Measurements from ENCODE around the gene FILIP1L.

FILIP1L gene

GRCh38 chr3:99948467-99949089 lies 165.7 kb downstream of the FILIP1L start:
- no peak for ATAC-seq

DNA sequence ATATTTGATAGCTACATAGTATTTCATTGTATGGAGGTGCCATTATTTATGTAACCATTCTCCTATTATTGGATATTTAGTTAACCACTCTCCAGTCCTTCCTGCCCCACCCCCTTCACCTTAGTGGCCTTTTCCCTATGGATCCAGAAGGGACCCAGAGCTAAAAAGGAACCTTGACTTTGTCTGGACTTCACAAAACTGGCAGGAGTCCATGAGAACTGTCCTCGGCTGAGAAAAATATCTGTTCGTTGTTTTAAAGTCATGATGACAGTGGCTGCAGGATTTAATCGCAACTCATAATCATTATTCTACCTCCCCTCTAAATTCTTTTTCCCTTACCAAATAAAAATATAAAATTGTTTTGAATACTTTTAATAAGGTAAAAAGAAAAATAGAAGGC lies 166.9 kb downstream of the FILIP1L start:
- ATAC-seq, result no peak
- DNase-seq, result no peak

More at GRCh38 chr3:99948467-99949089, 165.7 kb downstream of the FILIP1L start:
- no peak for DNase-seq

GRCh38 chr3:99945328-99945995 lies 168.8 kb downstream of the FILIP1L start:
- ATAC-seq, result peak; percentile 43
- no peak for DNase-seq

GRCh38 chr3:99943931-99944761 lies 170.2 kb downstream of the FILIP1L start:
- DNase-seq (no peak), ATAC-seq (no peak)

DNA sequence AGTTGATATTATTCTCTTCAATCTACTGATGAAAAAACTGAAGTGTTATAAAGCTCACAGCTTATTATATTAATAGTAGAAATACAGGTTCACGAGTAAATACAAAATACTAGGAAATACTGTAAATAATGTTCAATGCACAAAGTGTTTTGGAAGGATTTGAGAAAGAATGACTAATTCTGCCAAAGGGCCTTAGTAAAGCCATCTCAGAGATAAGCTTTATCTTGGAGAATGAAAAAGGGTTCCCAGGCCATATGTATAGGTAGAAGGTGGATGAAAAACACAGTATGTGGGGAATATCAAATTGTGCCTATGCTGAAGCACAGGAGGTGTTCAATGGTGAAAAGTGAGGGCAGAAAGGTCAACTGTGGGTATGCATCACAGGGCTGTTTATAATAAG lies 173.1 kb downstream of the FILIP1L start:
- no peak for DNase-seq

DNA sequence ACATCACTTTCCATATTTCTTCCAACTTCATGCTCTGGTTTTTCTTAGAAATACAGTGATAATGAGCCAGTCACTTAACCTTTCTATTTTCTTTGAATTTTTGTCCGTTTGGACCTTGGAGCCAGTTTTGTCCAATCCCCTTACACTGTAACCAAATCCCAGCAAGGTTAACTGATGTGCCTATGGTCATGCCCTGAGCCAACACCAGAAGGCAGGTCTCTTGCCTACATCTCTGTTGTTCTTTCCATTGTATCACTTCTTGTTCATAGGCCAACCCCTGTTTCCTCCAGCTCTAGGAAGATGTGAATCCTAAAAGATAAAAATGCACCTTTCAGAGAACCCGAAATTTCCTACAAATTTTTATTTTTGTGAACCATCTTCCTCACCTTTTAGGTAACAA lies 174.0 kb downstream of the FILIP1L start:
- no peak for ATAC-seq

More for the DNA sequence above, 173.1 kb downstream of the FILIP1L start:
- no peak for ATAC-seq

GRCh38 chr3:99939876-99940275 lies 174.4 kb downstream of the FILIP1L start:
- ATAC-seq (no peak), DNase-seq (no peak)

More for the DNA sequence above, 174.0 kb downstream of the FILIP1L start:
- DNase-seq, result no peak

- peak; percentile 24 for ATAC-seq
- no peak for DNase-seq
Measured at GRCh38 chr3:99938270-99938911, 175.9 kb downstream of the FILIP1L start.

- ATAC-seq (no peak), DNase-seq (no peak)
Measured at GRCh38 chr3:99934975-99935797, 179.1 kb downstream of the FILIP1L start.

DNA sequence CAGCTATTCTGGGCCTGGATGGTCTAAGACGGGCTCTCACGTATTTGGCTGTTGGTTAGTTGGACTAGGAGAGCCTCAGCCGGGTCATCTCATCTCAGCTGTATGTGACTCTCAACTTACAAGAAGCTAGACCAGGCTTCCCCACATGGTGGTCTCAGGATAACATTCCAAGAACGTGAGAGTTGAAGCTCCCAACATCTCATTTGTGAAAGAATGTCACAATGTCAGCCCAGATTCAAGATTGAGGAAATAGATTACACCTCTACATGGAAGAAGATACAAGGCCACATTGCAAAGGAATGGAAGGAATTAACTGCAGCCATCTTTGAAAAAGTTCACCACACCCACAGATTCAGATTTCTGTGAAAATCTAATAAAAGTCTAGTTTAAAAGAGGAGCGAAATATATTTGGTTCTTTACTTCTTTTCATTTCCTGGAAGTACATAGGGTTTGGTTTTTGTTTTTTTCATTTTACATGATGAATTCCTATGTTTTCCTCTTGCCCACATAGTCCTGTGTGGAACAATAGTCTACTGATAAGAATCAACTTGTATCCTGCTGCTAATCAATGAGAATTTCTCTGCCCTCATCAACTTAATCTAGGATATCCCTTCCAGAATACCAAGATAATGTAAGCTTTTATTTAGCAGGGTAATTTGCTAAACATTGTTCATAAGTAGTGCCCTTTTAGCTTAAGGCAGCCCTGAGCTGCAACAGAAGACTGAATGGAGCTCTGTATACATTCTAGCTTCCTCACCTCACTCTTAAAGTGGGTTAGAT lies 180.1 kb downstream of the FILIP1L start:
- ATAC-seq (no peak), DNase-seq (no peak)

- no peak for ATAC-seq
Measured at GRCh38 chr3:99931059-99931458, 183.2 kb downstream of the FILIP1L start.

DNA sequence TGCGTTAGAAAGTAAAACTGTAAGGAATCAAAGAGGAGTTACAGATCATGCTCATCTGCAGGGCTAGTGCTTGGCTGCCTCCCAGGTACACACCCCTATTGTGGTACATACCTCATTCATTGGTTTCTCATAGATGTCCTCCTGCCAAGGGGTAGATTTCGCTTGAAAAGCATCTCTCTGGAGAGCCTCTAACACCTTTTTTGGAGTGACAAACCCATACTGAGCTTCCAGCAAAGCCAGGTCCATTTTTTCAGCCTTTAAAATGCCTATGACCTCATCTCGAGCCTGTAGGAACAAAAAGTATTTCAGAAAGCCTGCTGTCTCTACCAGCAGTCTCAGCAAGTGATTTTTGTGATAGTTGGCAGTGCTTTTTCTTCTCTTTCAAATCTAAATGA lies 184.6 kb downstream of the FILIP1L start:
- DNase-seq (no peak), ATAC-seq (no peak)

More at GRCh38 chr3:99931059-99931458, 183.2 kb downstream of the FILIP1L start:
- DNase-seq, result no peak

- ATAC-seq (no peak), DNase-seq (no peak)
Measured at GRCh38 chr3:99928771-99929744, 185.2 kb downstream of the FILIP1L start.

DNA sequence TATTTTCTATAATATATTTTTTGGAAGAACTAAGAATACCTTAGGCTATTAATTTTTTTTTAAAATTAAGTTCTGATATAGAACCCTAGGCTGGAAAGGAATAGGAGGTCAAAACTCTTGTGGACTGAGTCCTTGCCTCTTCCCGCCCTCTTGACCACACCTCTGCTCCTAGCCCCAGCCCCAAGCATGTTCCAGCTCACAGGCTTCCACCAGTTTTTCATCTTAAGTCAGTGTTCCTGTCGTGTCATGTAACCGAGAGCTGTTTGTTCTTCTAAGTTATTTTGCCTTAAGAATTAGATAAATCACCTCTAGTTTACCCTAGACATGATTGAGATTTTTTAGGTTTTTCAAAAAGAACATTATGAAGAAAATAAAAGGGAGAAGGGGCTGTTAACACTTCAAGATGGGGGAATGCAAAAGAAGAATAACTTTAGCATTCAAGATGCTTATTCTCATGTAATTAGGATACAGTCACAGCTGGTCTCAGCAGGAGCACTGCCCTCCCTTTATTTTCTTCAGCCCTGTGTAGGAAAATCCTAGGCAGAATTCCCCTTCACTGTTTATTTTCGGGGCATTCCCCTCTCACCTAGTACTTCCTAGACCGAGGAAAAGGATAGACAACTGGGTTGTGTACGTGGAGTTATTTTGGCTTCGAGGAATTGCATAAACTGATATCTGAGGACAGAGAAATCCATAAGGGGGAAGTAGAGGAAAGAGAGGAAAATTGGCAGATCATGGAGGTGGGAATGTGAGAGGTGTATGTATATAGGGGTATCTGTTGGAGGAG lies 186.4 kb downstream of the FILIP1L start:
- no peak for ATAC-seq
- DNase-seq, result no peak

DNA sequence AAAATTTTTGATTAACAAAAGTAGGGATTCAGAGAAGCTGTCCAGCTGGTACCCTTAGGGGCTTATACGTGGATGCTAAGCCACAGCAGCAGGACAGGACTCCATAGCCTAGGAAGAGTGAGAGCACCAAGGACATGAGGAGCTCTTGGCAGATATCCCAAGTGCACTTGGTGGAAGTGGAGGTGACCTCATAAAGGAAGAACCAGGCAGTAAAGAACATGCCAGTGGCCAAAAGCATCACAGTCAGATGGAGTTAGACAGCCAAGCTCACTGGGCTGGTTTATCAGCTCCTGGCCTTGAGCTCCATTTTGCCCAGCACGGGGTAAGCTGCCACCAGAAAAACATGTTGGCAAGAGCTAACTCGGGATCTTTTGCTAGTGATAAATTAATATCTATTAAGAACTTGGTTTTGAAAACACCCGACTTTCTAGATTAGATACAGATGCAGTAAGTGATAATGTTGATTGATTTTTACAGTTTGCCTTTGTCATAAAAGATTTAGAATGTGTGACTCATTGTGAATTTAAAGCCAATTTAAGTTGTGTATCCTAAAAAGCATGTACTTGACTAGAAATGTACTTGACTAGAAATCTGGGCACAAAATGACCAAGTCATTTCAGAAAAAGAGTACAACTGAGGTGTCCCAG lies 188.6 kb downstream of the FILIP1L start:
- no peak for ATAC-seq

DNA sequence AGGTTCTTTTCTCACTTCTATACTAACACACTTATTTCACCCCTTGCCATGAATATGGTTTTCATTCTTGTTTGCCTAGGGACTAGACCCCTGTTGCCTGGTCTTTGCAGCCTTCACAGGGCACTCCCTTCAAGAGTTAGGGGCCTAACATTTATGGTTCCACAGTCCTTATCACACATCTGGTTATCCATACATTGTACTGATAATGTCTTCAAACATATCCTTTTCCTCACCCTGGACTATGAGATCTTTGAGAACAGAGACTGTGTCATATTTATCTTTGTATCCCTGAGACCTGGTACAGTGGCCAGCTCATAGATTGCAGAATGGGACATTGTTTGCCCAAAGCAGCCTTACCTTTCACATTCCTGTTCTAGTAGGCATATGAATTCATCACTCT lies 190.4 kb downstream of the FILIP1L start:
- DNase-seq (no peak), ATAC-seq (no peak)

More for the DNA sequence above, 188.6 kb downstream of the FILIP1L start:
- DNase-seq, result no peak

DNA sequence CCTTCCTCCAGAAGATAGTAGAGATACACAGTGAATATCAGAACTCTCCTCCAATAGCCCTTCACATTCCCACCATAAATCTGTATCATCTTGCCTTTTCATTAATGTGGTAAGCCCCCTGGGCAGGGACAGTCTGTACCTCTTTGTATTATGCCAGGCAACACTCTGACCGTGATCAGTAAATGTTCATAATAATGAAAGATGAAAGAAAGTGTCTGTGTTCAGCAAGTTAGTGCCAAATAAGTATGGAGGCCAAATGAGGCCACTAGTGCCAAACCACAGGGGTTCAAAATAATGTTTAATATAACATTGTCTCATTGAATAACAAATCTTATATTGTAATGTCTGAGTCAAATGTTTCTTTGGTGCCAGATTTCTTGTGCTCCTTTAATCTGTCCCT lies 192.3 kb downstream of the FILIP1L start:
- ATAC-seq (no peak), DNase-seq (no peak)

DNA sequence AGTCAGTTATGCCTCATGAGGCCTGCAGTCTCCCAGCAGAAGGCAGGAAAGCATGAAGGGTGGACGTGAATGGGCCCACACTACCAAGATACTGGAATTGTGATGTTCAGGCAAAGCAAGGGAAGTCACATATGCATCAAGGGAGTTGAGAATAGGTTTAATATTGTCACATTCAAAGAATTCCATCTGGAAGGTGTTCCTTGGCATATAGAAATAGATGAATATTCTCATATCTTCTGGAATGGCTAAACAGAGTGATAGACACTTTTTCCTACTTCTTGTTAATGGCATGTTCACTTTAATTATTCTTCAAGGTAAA lies 193.0 kb downstream of the FILIP1L start:
- ATAC-seq (no peak), DNase-seq (no peak)

Data from stimulated activated naive CD8-positive, alpha-beta T cell treated with anti-CD3 and anti-CD28 coated beads, Interleukin-15, Interleukin-2, amounts not matched to agents 100 U/mL and 50 U/mL, for 24 hours (primary cell).